Stimulated activated CD8-positive, alpha-beta memory T cell treated with anti-CD3 and anti-CD28 coated beads, Interleukin-4, amount 100 ng/mL, for 1 hour (primary cell): ENCODE results near the gene BIRC6.
A peak's percentile ranks its signal among the peaks of the same experiment; 100 is the strongest.
"Not testable (repeated sequence)": the region's sequence is repeated elsewhere in the genome, so short reads cannot be mapped to it uniquely, and the experiment has no call there.

Experiments
- DNase-seq, 2 donors: peaks; one replicate each; pipeline ENCODE4 v3.0.0-alpha.2; 2020; ENCODE audit warnings: low read depth in 2 of 2, low spot score in 1 of 2

Gene BIRC6

DNA sequence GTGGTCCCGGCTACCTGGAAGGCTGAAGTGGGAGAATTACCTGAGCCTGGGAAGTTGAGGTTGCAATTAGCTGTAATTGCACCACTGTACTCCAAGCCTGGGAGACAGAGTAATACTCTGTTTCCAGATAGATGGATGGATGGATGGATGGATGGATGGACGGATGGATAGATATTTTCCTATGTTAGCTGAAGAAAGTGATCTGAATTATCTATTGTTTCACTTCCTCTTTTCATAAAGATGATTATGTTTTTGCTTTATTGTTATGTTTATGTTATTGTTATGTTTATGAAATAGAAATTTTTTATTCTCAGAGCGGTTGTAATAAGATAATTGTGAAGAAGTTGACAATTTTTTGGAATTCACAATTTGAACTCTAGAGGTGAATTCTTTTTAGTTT, 237.8 kb downstream of the BIRC6 start:
- no peak for DNase-seq

DNA sequence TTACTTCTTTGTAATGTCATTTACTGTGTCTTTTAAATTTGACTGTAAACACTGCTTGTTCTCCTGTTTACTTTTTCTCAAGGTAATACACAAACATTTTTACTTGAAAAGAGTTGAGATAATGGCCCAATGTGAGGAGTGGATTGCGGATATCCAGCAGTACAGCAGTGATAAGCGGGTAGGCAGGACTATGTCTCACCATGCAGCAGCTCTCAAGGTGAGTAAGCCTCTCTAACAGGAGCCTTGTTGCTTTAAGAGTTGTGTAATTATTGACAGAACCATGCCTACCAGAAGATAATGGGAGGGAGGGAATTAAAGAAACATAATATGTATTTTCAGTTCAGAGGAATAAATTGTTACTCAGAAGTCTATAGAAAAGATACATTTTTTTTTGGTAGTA, 254.5 kb downstream of the BIRC6 start:
- no peak for DNase-seq

DNA sequence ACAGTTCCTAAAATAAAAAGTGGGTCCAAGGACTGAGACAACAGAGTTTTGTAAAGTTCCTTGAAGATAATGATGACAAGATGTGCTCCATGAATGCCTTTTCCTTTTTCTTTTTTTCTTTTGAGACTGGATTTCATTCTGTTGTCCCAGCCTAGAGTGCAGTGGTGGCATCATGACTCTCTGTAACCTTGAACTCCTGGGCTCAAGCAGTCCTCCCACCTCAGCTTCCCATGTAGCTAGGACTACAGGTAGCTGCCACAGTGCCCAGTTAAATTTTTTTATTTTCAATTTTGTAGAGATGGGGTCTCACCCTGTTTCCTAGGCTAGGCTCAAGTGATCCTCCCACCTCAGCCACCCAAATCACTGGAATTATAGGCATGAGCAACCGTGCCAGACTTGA, 254.9 kb downstream of the BIRC6 start:
- DNase-seq = no peak

DNA sequence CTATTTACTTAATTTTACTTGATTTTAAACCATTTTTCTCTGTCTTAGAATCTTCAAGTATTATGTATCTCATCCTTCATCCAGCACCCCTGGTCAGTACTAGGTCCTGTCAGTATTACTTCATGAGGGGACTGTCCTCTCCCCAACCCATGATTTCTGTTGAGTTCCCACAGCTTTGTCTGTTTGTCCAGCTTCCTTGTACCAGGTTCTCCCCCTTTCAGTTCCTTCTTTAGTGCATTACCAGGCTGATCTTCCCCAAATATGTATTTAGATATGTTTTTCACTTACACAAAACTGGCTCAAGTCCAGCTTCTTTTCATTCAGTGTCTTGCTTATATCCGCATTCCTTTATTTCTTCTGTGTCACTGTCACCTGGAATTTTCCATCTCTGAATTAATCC, 257.3 kb downstream of the BIRC6 start:
- no peak for DNase-seq

DNA sequence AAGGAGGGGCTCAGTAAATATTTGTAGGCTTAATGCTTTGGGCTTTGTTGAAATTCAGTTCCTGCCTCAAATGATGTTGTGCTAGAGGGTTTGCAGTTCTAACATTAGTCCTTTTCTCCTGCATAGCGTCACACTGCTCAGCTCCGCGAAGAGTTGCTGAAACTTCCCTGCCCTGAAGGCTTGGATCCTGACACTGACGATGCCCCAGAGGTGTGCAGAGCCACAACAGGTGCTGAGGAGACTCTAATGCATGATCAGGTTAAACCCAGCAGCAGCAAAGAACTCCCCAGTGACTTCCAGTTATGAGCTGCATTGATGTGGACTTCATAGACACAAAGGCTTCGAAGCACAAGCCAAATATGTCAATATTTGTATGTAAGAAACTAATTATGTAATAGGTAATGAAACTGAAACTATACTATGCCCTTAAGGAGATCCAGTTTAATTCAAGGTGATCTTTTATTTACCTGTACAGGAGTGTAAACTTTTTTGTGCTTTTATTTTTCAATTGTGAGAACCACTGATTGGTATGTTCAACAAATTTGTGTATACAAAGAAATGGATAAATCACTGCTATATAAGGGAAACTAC, 260.9 kb downstream of the BIRC6 start:
- no peak for DNase-seq

DNA sequence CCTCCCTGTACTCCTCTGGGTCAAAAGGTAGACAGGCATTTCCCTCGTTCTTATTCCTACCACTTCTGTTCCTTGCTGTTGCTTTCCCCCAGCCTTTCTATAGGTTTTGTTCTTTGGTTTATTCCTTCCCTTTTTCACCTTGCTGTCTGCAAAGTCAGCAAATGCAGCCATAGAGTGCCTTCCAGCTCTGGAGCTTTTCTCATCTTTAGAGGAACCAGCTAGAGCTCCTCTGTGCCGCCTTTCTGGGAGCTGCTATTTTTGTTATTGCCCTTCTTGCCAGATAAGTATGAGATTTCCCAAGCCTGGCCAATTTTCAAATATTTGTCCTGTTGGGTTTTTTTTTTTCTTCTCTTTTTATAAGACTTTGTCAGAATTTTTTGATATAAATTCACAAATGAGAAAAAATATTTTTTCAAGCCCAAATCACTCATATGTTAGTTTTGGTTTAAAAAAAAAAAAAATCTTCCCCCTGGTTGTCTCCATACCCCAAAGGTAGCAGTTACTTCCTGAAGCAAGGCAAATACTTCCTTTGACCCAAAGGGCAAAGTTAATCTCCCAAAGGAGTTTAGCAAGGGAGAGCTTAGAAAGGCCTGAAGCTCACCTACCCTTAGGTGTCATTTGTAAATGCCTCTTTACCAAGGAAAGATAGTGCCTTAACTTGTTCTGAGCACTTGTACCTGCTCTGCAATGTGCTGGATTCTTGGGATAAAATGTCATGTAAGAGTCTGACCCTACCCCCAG, 265.9 kb downstream of the BIRC6 start:
- no peak for DNase-seq

DNA sequence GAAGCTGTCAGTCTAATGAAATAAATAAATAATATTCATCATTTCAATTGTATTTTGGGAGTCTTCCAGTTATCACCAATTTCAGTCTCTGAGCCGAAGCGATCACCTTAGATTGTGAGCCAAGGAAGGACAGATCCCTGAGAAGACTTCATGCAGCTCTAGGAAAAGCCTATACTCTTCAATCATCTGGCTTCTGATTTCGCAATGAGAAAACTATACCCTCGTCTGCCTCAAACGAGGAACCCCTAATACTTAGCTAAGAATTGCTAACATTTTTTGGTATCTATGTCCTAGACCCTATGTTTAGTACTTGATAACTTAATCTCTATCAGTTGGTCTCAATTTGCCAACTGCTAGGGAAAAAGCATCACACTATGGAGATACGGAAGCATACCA, 266.5 kb downstream of the BIRC6 start:
- no peak for DNase-seq

DNA sequence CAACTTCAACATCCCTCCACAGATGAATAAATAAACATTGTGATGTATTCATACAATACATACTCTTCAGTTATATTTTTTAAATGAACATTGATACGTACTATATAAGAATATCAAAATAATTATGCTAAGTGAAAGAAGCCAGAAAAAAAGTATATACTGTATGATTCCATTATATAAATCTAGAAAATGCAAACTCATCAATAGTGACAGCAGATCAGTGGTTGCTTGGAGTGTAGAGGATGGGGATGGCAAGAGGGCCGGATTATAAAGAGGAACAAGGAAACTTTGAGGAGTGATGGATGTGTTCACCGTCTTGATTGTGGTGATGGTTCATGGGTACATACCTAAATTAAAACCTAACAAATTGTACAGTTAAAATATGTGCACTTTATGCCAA, 268.0 kb downstream of the BIRC6 start:
- DNase-seq = no peak

DNA sequence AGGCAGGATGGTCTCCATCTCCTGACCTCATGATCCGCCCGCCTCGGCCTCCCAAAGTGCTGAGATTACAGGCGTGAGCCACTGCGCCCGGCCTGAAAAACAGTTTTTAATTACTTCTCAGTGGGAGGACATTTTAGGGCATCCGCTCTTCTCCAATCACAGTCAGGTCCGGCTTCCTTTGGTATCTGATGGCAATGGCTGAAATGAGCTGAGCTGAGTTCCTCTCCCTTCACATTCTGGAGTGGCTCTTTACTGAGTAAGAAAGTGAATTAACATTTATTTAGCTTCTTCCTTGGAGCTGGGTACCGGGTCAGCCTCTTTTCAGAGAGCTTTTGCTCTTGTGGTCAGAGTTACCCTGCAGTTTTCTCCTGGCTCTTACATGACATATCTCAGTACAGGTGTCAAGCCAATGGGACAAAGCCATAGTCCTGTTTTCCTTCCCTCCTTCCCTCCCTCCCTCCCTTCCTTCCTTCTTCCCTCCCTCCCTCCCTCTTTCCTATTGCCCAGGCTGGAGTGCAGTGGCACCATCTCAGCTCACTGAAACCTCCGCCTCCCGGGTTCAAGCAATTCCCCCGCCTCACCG, 269.9 kb downstream of the BIRC6 start:
- DNase-seq = no peak

DNA sequence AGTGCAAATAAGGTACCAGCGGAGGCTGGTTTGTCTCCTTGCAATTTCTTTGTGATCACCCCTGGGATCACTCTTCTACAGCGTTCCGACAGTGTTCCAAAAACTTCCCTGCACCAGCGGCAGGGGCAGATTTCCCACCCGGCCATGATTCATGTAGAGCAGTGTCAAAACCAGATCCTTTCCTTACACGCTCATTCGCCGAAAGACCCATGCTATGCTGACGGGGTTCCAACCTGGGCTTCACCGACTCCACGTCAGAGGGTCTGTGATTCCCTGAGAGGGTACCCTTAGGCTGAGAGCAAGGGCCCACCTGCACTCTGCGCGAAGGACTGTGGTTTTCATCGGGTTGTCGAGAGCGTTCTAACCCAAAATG, 270.6 kb downstream of the BIRC6 start:
- peak in 1 of 2 donors; percentile 7 for DNase-seq

DNA sequence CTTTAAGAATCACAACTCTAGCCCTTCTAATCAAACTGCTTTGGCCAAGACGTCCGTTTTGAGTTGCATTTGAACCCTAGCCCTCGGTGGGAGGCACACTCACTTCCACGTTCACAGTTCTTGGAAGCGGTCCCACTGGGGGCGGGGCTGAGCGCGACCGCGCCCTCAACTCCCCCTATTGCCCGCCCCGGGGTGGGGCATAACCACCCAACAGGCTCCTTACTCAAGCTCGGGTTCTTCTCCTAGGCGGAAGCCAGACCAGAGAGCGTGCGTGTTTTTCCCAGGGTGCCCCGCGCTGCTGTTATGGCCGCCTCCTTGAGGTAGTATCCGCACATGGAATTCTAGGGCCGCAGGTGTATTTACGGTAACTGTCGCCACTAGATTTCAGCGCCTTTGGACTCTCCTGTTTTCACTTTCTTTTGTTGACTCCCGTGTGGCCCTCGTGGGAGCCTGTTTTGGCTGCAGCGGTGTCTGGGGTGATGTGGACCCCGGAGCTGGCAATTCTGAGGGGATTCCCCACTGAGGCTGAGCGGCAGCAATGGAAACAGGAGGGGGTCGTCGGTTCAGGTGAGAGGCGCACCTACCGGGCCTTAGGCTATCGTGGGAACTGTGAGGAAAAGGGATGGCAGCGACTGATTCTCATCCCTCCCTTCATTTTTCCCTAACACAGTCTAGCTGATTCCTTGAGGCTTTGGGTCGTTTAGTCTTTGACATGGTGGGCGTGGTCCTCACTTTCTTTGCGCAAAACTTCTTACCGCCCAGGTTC, 271.2 kb downstream of the BIRC6 start, which contains the start of gene TTC27:
TSS of gene TTC27 (plus strand) at position 237 of the 766 bp plus-strand sequence. CDS start at position 480, 243 bp downstream.
- peak; percentile 76 to 88 for DNase-seq

DNA sequence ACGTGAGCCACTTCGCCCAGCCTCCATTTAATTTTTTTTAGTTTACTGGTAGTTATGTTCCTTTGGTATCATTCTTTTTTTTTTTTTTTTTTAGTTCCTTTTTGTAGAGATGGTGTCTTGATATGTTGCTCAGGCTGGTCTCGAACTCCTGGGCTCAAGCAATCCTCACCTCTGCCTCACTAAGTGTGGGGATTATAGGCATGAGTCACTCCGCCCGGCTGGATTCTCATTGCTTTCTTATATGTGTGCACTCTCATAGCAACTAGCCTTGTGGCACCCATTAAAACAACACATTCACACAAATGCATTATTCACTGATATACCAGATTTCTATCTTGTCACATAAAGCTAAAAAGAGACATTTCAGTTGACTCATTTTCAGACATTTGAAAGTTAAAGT, 275.3 kb downstream of the BIRC6 start:
- no peak for DNase-seq

DNA sequence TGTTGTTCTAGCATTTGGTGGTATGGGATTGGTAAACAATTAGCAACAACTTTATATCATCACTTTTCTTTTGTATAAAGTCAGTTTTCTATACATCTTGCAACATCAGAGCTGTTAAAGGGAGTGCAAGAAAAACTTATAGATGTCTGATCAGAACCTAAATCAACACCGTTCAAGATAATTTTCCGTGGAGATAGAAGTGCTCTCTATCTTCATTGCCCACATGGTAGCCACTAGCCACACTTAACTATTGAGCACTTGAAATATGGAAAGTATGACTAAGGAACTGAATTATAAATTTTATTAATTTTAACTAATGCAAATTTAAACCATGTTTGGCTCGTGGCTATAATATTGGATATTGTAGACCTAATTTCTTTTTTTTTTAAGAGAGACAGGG, 276.2 kb downstream of the BIRC6 start:
- no peak for DNase-seq

DNA sequence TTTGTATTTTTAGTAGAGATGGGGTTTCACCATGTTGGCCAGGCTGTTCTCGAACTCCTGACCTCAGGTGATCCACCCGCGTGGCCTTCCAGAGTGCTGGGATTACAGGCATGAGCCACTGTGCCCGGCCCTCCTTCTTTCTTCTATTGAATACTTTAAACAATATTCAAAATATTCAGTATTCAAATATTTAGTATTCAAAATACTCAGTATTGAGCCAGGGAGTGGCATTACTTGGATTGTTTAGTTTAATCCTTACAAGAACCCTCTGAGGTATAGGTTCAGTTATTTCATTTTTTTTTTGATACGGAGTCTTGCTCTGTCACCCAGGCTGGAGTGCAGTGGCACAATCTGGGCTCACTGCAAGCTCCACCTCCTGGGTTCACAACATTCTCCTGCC, 281.7 kb downstream of the BIRC6 start:
- not testable (repeated sequence) for DNase-seq

DNA sequence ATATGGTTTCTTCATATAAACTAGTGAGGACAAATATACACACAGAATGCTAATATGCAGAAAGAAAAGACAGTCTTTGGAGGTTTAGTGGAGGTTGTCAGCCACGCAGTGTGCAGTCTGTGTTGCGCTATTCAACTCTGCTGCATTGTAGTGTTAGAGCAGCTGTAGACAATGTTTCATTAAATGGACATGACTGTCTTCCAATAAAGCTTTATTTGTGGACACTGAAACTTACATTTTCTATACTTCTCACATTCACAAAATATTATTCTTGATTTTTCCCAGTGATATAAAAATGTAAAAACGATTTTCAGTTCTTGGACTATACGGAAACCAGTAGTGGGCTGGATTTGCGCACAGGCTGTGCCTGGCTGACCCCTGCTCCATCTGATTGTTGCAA, 284.4 kb downstream of the BIRC6 start:
- DNase-seq = no peak

DNA sequence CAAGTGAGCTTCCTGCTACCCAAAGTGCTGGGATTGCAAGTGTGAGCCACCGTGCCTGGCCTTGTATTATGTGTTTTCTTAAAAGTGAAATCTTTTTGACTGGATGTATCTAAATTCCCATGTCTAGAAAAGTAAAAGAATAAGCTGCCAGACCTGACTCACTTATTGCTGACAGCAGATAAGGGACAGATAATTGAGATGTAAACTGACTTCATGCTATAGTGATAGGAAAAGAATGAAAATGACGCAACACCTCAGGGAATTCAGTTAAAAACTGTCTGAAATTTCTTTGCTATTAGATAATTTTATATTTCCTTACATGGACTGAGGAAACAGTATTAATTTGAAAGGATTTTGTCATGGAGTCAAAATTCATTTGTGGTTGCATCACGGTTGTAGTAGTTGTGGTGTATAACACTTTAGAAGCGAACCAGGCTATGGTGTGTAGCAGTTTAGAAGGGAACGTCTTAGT, 290.4 kb downstream of the BIRC6 start:
- no peak for DNase-seq

DNA sequence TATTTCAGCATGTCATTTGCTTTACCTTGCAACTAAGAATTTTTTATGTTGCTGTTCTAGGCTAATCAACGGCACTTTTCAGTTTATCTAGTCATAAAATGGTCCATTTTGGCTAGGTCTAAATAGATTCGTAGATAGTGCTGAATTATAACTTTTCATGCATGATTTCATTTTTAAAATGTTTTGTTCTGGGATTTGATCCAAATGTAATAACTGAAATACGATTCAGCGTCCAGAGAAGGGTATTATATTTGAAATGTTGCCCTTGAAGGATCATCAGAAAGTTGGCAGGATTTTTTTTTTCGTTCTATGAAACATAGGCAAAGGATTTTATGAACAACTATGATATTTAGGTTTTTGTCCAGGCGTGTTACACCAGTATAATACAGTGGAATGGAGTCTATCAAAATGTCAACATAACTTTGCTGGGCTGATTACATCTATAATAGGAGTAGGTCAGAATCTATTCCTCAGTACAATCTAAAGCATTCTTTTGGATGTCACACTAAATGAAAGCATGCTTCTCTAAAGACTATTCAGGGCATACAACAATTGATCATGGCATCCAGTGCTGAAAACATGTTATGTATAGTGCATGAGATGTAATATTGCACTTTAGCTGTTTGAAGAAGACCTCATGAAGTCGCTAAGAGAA, 295.9 kb downstream of the BIRC6 start:
- DNase-seq = no peak

DNA sequence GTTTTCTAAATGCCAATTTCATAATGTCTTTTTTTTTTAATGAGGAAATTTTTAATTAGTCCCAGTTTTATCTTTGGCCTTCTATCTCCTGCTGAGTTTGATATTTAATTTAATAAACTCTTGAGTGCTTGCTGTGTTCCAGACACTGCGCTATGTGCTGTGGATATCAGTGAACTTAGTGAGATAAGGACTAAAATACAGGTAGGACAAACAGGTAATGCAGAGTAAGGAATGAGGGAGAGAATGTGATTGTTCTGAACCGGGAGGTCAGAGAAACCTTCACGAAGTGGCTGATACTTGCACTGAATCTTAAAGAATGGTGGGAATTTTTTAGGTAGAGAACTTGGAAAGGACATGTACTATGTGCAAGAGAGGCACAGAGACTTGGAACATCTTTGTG, 299.2 kb downstream of the BIRC6 start:
- no peak for DNase-seq

DNA sequence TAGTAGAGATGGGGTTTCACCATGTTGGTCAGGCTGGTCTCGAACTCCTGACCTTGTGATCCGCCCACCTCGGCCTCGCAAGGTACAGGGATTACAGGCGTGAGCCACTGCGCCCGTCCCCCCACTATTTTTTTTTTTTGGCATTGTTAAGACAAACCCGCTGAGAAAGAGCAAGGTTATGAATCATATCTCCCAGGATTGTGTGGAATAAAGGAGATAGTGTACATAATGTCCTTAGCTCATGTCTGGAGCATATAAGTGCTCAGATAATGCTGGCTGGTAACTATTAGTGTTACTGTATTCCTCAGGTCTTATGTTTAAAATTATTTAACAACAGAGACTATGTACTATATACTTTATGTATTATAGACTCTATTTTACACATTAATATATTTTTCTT, 307.0 kb downstream of the BIRC6 start:
- DNase-seq = no peak

DNA sequence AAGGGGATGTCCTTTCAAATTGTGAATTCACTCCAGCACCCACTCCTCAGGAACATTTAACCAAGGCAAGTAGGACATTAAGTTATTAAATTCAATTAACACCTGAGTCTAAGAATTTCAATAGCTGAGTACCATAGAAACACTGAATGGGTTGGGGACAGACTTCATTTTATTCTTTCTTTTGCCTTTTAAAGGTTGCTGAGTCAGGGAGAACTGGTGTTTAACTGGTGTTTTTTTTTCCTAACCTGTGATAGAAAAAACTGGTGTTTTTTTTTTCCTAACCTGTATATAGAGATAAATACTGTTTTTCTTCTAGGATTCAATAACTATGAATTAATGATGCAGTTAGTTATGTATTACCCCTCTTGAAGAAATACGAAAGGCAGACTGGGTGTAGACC, 309.9 kb downstream of the BIRC6 start:
- no peak for DNase-seq

DNA sequence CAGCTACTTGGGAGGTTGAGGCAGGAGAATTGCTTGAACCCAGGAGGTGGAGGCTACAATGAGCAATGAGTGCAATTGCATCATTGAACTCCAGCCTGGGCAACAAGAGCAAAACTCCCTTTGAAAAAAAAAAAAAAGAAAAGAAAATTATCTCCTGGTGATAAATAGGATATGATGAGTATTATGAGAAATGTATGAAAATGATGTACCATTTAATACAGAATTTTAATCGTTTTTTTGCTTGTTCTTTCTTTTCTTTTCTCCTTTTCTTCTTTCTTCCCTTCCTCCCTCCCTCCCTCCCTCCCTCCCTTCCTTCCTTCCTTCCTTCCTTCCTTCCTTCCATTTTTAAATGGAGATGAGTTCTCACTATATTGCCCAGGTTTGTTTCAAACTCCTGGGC, 311.4 kb downstream of the BIRC6 start:
- DNase-seq = no peak
